GM21825 (cell line): ENCODE results near the gene DQX1.
"Not testable (repeated sequence)": the region's sequence is repeated elsewhere in the genome, so short reads cannot be mapped to it uniquely, and the experiment has no call there.

Experiments
- ATAC-seq: cut with Tn5 transposase; IDR thresholded peaks from one replicate; pipeline ENCODE4 v1.9.1; 2021; ENCODE audit warnings: mild to moderate bottlenecking, moderate library complexity; ENCODE audit not compliant: unreplicated experiment

Gene DQX1

GRCh38 chr2:74470742-74471141 is 55.3 kb downstream of the DQX1 start:
- not testable (repeated sequence) for ATAC-seq
